ENCODE measurements around the gene OSM. TPM values are rescaled to one million over a fixed set of nuclear protein-coding genes. Genes with fewer than 3 reads are reported as not detected.
A peak's percentile ranks its signal among the peaks of the same experiment; 100 is the strongest.

Gene OSM
- total and polyA plus RNA-seq, 5 experiments from 2014 or later, result 0.81 to 11.6 (median 4.4) TPM

DNA sequence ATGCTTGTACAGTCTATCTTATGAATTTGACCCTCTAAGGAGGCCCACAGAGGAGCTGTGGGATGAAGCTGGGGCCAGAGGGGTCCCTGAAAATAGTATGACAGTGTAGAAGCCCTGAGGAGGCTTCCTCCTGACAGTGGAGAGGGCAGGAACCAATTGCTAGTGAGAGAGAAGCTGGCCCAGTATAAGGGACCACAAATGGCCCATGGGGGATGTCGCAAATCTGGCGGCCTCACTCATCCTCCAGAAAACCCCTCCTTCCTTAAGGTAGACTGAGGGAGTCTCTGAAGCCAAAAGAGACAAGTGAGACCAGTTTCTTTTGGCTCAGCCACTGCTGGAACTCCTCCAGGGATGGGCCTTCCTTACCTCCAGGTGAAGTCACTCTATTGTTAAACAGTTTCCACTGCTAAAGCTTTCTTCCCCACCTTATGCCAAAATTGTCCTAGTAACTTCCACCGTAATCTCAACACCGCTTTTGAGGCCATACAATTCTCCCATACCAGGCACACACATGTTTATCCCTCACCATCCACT is 40.5 kb upstream of the OSM start:
- H3K36me3 Mint-ChIP-seq, result peaks cover 0 to 17% (median 5%) of the 10 kb centered on the region in 3 donors

DNA sequence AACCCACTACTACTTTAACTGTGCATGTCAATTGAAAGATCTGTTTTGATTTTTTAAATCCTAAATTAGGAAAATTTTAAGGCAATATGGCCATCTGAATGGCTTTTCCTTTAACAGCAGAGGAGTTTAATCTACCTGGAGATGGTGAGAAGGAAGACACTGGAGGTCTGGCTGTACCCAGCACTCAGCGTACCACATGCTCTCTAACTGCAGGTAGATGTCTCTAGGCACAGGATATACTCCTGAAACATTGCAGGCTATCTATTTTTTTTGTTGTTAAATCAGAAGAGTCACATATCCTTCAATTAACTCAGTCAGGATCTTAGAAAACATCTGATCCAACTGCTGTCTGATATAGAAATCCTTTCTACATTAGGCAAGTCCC is 40.0 kb upstream of the OSM start:
- peaks cover 0 to 19% (median 5%) of the 10 kb centered on the region in 3 donors for H3K36me3 Mint-ChIP-seq
- H3K27ac Mint-ChIP-seq, result peak overlapping the region; percentile 94 to 100 (median 98)
- H3K4me1 Mint-ChIP-seq, result peaks cover 72 to 99% (median 99%) of the 10 kb centered on the region in 4 donors
- POLR2A ChIA-PET, result interaction anchor here (1.1 to 14.6 kb wide), 8 partner anchors 13 to 986 kb away, joined by 5 to 424 read pairs (median 8); partner anchors contain the start of genes CASTOR1, CCDC157, PIK3IP1 and SEC14L2
- H3K9me3 Mint-ChIP-seq, result no peaks in the 10 kb centered on the region
- DNase-seq (no peak), ATAC-seq (peak; percentile 43 to 53)
- peak overlapping the region; percentile 63 to 85 (median 74) for H3K4me3 Mint-ChIP-seq
- H3K27me3 Mint-ChIP-seq, result no peaks in the 10 kb centered on the region

More for the DNA sequence above, 40.5 kb upstream of the OSM start:
- DNase-seq (peak in 3 of 10 donors; percentile 35 to 42 (median 38)), ATAC-seq (peak; percentile 3 to 11)
- Mint-ChIP-seq H3K4me1 (peaks cover 71 to 99% (median 99%) of the 10 kb centered on the region in 4 donors), H3K9me3 (no peaks in the 10 kb centered on the region), H3K27ac (peak overlapping the region; percentile 94 to 100 (median 98)), H3K27me3 (no peaks in the 10 kb centered on the region), H3K4me3 (peak overlapping the region; percentile 63 to 85 (median 74))
- POLR2A ChIA-PET, result interaction anchor here (1.1 to 14.6 kb wide), 8 partner anchors 14 to 986 kb away, joined by 5 to 424 read pairs (median 8); partner anchors contain the start of genes CASTOR1, CCDC157, PIK3IP1 and SEC14L2

DNA sequence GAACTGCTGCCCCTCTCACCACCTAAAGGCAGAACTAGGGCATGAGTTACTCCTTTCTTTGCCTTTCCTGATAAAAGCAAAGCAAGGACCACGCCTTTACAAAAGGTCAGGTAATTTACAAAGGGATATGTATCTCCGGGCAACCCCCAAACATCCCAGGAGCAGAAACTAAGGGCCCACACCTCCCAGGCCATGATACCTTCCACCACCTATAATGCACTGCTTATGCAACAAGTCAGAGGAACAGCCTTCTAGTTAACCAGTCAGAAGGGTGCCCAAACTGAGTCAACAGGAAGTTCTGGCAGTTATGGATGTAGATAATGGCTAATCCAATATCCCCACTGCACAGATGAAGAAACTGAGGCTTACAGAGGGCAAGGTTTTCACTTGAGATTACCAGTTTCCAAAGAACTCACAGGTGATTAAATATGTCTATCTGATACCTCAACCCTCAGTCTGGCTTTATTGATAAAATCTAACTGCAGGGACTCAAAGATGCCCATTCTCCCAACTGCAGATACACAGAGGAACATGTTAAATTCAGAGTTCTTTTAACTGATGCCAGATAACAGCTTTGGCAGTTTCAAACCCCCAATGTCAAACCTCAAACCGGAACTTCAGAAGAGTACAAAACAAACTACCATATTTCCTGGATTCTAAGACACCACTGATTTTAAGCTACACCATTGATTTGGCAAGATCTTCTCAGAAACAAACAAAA is 39.4 kb upstream of the OSM start:
- ATAC-seq (peak; percentile 61 to 68), DNase-seq (peak in 6 of 10 donors; percentile 40 to 91 (median 76))
- H3K36me3 Mint-ChIP-seq, result peaks cover 0 to 25% (median 9%) of the 10 kb centered on the region in 3 donors
- POLR2A ChIA-PET, result interaction anchor here (0.7 to 14.6 kb wide), 14 partner anchors 13 to 987 kb away, joined by 3 to 424 read pairs (median 6); partner anchors contain the start of genes CASTOR1, CCDC157, PIK3IP1 and RNF215
- peak overlapping the region; percentile 63 to 85 (median 74) for H3K4me3 Mint-ChIP-seq
- peak overlapping the region; percentile 94 to 100 (median 98) for H3K27ac Mint-ChIP-seq
- peaks cover 73 to 99% (median 99%) of the 10 kb centered on the region in 4 donors for H3K4me1 Mint-ChIP-seq
- H3K9me3 Mint-ChIP-seq, result no peaks in the 10 kb centered on the region
- H3K27me3 Mint-ChIP-seq, result no peaks in the 10 kb centered on the region

- peak in 9 of 10 donors; percentile 37 to 73 (median 55) for DNase-seq
- POLR2A ChIA-PET, result interaction anchor here (0.7 to 14.6 kb wide), 11 partner anchors 12 to 119 kb away, joined by 3 to 424 read pairs (median 6); partner anchors contain the start of genes CASTOR1, CCDC157, RNF215 and SEC14L2
- H3K36me3 Mint-ChIP-seq, result peaks cover 0 to 30% (median 12%) of the 10 kb centered on the region in 3 donors
- H3K4me1 Mint-ChIP-seq, result peaks cover 68 to 99% (median 99%) of the 10 kb centered on the region in 4 donors
- H3K27ac Mint-ChIP-seq, result peak overlapping the region; percentile 94 to 100 (median 98)
- no peaks in the 10 kb centered on the region for H3K9me3 Mint-ChIP-seq
- no peaks in the 10 kb centered on the region for H3K27me3 Mint-ChIP-seq
- ATAC-seq, result peak; percentile 43 to 55
- peak overlapping the region; percentile 63 to 85 (median 74) for H3K4me3 Mint-ChIP-seq
Observed at GRCh38 chr22:30305519-30305905, 38.9 kb upstream of the OSM start.

- H3K27ac Mint-ChIP-seq, result peak overlapping the region; percentile 94 to 100 (median 98)
- no peak for DNase-seq
- peaks cover 0 to 39% (median 16%) of the 10 kb centered on the region in 3 donors for H3K36me3 Mint-ChIP-seq
- H3K4me1 Mint-ChIP-seq, result peaks cover 60 to 99% (median 92%) of the 10 kb centered on the region in 4 donors
- no peak for ATAC-seq
- H3K4me3 Mint-ChIP-seq, result peak overlapping the region; percentile 63 to 85 (median 74)
- no peaks in the 10 kb centered on the region for H3K9me3 Mint-ChIP-seq
- POLR2A ChIA-PET, result interaction anchor here (1.1 to 14.6 kb wide), 7 partner anchors 11 to 119 kb away, joined by 4 to 424 read pairs (median 8); partner anchors contain the start of genes CASTOR1, CCDC157, RNF215 and SEC14L2
- H3K27me3 Mint-ChIP-seq, result no peaks in the 10 kb centered on the region
Observed at GRCh38 chr22:30304495-30305244, 38.0 kb upstream of the OSM start.

GRCh38 chr22:30302810-30303138 is 36.1 kb upstream of the OSM start:
- Mint-ChIP-seq H3K36me3 (peaks cover 0 to 57% (median 21%) of the 10 kb centered on the region in 3 donors), H3K4me3 (peak overlapping the region; percentile 43 to 81 (median 71)), H3K9me3 (no peaks in the 10 kb centered on the region), H3K27me3 (no peaks in the 10 kb centered on the region), H3K27ac (peak overlapping the region; percentile 94 to 100 (median 98)), H3K4me1 (peaks cover 60 to 99% (median 91%) of the 10 kb centered on the region in 4 donors)
- ATAC-seq (no peak), DNase-seq (no peak)
- POLR2A ChIA-PET, result interaction anchor here (0.5 to 14.6 kb wide), 7 partner anchors 9 to 121 kb away, joined by 3 to 424 read pairs (median 4); partner anchors contain the start of genes CASTOR1, SF3A1 and TBC1D10A

- DNase-seq (peak in 1 of 10 donors; percentile 40), ATAC-seq (no peak)
- Mint-ChIP-seq H3K9me3 (no peaks in the 10 kb centered on the region), H3K4me3 (peak overlapping the region; percentile 43 to 87 (median 71)), H3K36me3 (peaks cover 0 to 62% (median 21%) of the 10 kb centered on the region in 3 donors), H3K27ac (peak overlapping the region; percentile 94 to 100 (median 98)), H3K4me1 (peaks cover 62 to 99% (median 91%) of the 10 kb centered on the region in 4 donors), H3K27me3 (no peaks in the 10 kb centered on the region)
- POLR2A ChIA-PET, result interaction anchor here (0.6 to 14.6 kb wide), 6 partner anchors 9 to 122 kb away, joined by 3 to 424 read pairs (median 6); partner anchors contain the start of genes CASTOR1, SF3A1 and TBC1D10A
Observed at GRCh38 chr22:30301995-30302809, 35.6 kb upstream of the OSM start.

GRCh38 chr22:30299322-30299721 is 32.7 kb upstream of the OSM start:
- peaks cover 56 to 99% (median 86%) of the 10 kb centered on the region in 4 donors for H3K4me1 Mint-ChIP-seq
- DNase-seq (no peak), ATAC-seq (no peak)
- H3K9me3 Mint-ChIP-seq, result no peaks in the 10 kb centered on the region
- H3K27ac Mint-ChIP-seq, result peak overlapping the region; percentile 32 to 100 (median 96)
- peaks cover 0 to 67% (median 27%) of the 10 kb centered on the region in 3 donors for H3K36me3 Mint-ChIP-seq
- POLR2A ChIA-PET, result interaction anchor here (1.7 to 14.6 kb wide), 5 partner anchors 4 to 57 kb away, joined by 6 to 416 read pairs (median 348); partner anchors contain the start of genes CASTOR1, CCDC157, SF3A1 and TBC1D10A
- no peaks in the 10 kb centered on the region for H3K27me3 Mint-ChIP-seq
- peak overlapping the region in 5 of 10 donors; percentile 31 to 86 (median 72) for H3K4me3 Mint-ChIP-seq

DNA sequence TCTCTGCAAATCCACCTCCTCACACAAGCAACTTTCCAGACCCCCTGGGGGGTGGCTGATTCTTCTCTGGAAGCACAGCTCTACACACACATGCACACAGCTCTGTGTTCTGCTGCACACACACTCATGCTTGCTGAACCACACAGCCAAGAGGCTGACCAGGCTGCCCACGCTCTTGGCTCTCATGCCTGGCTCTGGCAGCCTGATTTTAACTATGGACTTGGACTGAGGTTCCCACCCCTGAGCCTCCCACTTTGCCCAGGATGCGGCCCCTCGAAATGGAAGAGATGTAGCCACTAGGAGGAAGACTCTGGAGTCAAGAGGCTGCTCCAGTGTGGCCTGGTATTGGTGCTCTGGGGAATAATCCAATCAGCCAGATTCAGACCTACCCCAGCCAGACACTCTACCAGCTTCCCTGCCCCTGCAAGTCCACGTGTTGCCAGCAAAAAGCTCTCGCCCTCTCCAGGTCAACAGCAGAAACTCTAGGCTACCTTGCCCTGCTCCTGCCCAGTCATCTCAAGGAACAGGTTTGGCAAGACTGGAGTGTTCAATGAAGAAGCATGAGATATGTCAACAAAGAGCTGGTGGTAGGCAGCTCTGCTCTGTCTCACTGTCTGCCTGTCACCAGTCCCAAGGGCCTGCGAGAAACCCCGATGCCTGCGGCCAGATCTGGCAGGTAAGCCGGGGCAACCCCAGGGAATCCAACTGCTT is 31.5 kb upstream of the OSM start:
- peaks cover 53 to 99% (median 80%) of the 10 kb centered on the region in 4 donors for H3K4me1 Mint-ChIP-seq
- DNase-seq (no peak), ATAC-seq (no peak)
- no peaks in the 10 kb centered on the region for H3K27me3 Mint-ChIP-seq
- H3K36me3 Mint-ChIP-seq, result peaks cover 0 to 70% (median 29%) of the 10 kb centered on the region in 3 donors
- no peaks in the 10 kb centered on the region for H3K9me3 Mint-ChIP-seq
- H3K4me3 Mint-ChIP-seq, result peak overlapping the region in 9 of 10 donors; percentile 3 to 82 (median 74)
- POLR2A ChIA-PET, result interaction anchor here (1.0 to 14.6 kb wide), 9 partner anchors 5 to 126 kb away, joined by 3 to 416 read pairs (median 6); partner anchors contain the start of genes CASTOR1, CCDC157, RNF215 and SF3A1
- H3K27ac Mint-ChIP-seq, result peak overlapping the region; percentile 92 to 100 (median 97)

- peak overlapping the region; percentile 92 to 100 (median 97) for H3K27ac Mint-ChIP-seq
- H3K4me3 Mint-ChIP-seq, result peak overlapping the region in 9 of 10 donors; percentile 44 to 82 (median 74)
- no peak for DNase-seq
- H3K27me3 Mint-ChIP-seq, result no peaks in the 10 kb centered on the region
- ATAC-seq, result no peak
- POLR2A ChIA-PET, result interaction anchor here (0.5 to 14.6 kb wide), 9 partner anchors 4 to 127 kb away, joined by 3 to 416 read pairs (median 6); partner anchors contain the start of genes CASTOR1, CCDC157, RNF215 and SF3A1
- H3K4me1 Mint-ChIP-seq, result peaks cover 45 to 94% (median 74%) of the 10 kb centered on the region in 4 donors
- peaks cover 0 to 70% (median 35%) of the 10 kb centered on the region in 3 donors for H3K36me3 Mint-ChIP-seq
- no peaks in the 10 kb centered on the region for H3K9me3 Mint-ChIP-seq
Observed at GRCh38 chr22:30297276-30297990, 30.8 kb upstream of the OSM start.

Measured in naive thymus-derived CD8-positive, alpha-beta T cell (primary cell).